HTR-8/SVneo (cell line): ENCODE results near the gene POC1B.
A peak's percentile ranks its signal among the peaks of the same experiment; 100 is the strongest.
"Not testable (repeated sequence)": the region's sequence is repeated elsewhere in the genome, so short reads cannot be mapped to it uniquely, and the experiment has no call there.

ENCODE experiments used
- DNase-seq: peaks from one replicate; pipeline ENCODE4 v3.0.0; 2011; ENCODE audit warnings: low spot score, mixed read lengths; ENCODE audit not compliant: insufficient read length
- FAIRE-seq: peaks from 2 replicates; lab custom pipeline; 2011; peaks lifted over from hg19 to GRCh38; lab: Jason Lieb, UNC

The POC1B gene

DNA sequence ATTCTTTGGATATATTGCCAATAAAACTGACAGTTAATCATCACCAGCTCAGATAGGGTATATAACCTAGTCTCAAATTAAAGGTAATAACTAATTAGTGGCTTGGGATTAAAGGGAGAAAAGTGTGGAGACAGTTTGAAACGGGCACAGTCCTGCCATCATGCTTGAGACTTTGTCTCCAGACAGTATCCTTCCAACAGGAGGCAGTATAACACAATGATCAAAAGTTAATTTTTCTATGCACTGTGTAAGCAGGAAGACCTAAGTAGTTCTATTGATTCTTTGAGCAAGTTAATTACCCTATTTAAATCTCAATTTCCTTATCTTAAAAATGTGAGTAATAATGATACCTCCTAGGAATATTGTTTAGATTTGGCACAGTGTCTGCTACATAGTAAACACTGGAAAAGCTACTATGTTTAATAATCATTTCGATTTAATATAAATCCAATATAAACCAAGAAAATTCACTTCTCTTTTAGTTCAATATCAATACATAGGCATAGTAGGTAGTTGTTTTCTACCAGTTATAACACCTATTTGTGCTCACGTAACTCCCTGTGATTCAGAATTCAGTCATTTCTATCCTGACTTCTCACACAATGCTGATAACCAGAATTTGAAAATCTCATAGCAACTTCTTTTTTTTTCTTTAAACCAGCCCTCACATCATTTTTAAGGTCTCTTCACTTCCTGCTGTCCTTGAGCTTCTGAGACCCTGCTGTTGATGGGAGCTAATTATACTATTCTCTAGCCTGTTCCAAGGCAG lies 54.9 kb downstream of the POC1B start:
- no peak for DNase-seq
- FAIRE-seq, result no peak

DNA sequence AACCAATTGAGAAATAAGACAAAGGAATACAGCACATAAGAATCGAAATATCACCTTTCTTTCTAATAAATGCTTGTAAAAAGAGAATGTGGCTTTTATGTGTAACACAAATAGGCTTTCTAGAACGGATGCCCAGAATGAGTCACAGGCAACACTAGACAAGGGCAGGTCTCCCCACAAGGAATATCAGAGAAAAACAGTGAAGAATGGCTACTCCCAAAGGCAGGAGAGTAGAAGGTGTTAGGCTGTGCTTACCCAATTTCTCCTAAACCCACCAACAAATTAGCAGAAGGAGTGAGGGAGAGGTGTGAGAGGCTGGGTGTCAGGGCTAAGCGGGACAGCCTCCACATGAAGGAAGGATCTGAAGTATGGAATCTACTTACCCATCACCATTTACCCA lies 56.5 kb downstream of the POC1B start:
- FAIRE-seq, result no peak
- no peak for DNase-seq

- DNase-seq, result no peak
- no peak for FAIRE-seq
These were observed 57.1 kb downstream of the POC1B start for GRCh38 chr12:89468648-89469326.

DNA sequence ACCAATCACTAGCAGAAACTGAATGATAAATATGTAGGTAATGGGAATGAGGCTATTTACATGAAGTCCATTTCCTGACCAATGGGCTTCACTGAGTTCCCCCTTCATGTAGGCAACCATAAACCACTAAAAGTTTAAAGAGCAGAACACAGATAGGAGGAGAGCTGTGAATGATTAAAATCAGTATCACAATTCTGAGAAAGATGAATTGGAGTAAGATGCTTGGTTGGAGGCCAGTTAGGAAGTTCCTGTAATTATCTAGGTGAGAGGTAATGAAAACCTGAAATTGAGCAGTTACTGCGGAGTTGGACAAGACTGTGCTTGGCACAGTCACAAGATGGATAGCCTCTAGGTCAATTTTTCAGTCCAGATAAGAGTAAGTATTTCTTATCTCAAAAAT lies 57.8 kb downstream of the POC1B start:
- FAIRE-seq (no peak), DNase-seq (no peak)

GRCh38 chr12:89464974-89465592 lies 60.8 kb downstream of the POC1B start:
- FAIRE-seq (no peak), DNase-seq (no peak)

GRCh38 chr12:89461649-89462612 lies 63.9 kb downstream of the POC1B start:
- no peak for FAIRE-seq
- peak; percentile 41 for DNase-seq

GRCh38 chr12:89461190-89461589 lies 64.7 kb downstream of the POC1B start:
- FAIRE-seq (no peak), DNase-seq (no peak)

DNA sequence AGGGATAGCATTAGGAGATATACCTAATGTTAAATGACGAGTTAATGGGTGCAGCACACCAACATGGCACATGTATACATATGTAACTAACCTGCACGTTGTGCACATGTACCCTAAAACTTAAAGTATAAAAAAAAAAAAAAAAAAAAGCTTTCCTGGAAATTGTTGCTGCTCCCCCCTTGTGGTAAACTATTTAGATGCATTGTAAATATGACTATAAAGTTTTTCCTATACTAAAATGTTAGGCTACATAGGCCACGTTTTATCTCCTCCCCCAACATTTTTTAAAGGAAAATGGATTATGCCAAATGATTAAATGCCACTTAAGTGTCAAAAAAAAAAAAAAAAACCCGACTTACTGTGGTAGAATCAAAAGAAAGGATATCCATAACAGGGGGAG lies 66.6 kb downstream of the POC1B start:
- FAIRE-seq, DNase-seq: not testable (repeated sequence)

- FAIRE-seq (no peak), DNase-seq (no peak)
These were observed 69.3 kb downstream of the POC1B start for GRCh38 chr12:89456565-89456964.

GRCh38 chr12:89454080-89454848 lies 71.6 kb downstream of the POC1B start:
- FAIRE-seq (no peak), DNase-seq (no peak)

- FAIRE-seq (no peak), DNase-seq (no peak)
These were observed 72.5 kb downstream of the POC1B start for GRCh38 chr12:89453121-89453978.

DNA sequence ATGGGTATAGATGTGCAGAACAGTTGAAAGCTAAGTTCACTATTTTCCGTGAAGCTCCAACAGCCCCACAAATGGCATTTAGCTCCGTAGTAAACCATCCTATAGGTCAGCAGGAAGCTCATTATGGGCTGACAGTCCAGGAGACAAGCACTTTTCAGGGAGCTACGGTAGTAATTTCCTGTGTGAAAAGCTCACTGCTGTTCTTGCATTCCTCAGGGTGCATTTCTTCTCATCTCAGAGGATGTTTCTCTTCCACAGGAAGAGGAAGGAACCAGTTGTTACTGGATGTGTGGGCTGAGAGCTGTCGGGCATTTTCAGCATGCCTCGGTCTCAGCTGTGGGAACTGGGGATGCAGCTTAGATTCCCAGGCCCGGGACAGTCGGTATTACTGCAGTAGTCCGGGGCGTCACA lies 74.0 kb downstream of the POC1B start:
- DNase-seq, result peak; percentile 46
- FAIRE-seq, result no peak

GRCh38 chr12:89450907-89451306 lies 74.9 kb downstream of the POC1B start:
- peak; percentile 26 for DNase-seq

DNA sequence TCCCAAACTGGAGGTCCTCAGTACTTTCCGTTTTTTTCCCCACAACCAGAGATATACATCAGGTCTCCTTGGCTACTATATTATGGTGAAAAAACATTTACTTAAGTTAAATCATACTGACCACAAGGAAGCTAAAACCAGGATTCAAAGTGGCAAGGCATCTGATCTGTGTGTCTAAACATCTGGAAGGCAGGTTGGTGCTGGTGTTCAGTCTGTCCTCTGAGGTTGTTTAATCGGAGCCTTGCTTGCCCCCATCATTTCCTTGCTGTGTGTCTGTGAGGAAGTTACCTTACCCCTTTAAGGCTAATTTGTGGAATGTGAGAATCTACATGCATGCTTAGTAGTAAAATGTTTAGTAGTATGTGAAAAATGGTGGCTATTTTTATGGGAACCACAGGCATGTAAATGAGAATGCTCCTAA lies 76.9 kb downstream of the POC1B start:
- no peak for DNase-seq
- FAIRE-seq, result no peak

More at GRCh38 chr12:89450907-89451306, 74.9 kb downstream of the POC1B start:
- no peak for FAIRE-seq

- FAIRE-seq, result no peak
- no peak for DNase-seq
These were observed 77.3 kb downstream of the POC1B start for GRCh38 chr12:89448526-89448925.

DNA sequence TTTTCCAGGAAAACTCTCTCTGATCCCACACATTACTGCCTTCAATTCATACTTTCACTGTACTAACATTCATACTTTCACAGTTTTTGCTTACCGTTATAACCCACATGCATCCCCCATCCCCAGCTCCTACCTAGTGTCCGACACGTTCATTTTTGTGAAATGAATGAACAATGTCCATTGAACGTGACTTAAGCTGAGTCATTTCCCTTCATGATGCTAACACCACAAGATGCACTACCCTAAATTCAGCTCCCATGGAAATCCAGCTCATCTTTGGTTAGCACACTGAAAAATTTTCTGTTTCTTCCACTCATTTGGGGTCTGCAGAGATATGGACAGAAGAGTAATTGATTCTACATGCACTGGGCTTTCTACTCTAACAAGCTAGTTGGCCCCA lies 85.9 kb downstream of the POC1B start:
- FAIRE-seq, result no peak

GRCh38 chr12:89437231-89437630 lies 88.6 kb downstream of the POC1B start:
- DNase-seq, result no peak
- no peak for FAIRE-seq

More for the DNA sequence above, 85.9 kb downstream of the POC1B start:
- DNase-seq, result no peak

DNA sequence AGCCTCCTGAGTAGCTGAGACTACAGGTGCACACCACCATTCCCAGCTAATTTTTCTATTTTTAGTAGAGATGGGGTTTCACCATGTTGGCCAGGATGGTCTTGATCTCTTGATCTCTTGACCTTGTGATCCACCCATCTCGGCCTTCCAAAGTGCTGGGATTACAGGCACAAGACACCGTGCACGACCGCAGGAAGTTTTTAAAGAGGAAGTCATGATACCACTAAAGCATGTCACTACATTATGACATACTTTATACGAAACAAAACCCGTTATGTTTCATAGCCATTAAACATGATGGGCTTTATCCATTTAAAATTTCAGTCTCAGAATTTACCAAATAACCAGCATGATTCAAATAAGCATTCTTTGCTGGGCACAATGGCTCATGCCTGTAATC lies 89.8 kb downstream of the POC1B start:
- no peak for FAIRE-seq
- DNase-seq, result no peak
